ENCODE results near the gene TPRX1.

Gene TPRX1

DNA sequence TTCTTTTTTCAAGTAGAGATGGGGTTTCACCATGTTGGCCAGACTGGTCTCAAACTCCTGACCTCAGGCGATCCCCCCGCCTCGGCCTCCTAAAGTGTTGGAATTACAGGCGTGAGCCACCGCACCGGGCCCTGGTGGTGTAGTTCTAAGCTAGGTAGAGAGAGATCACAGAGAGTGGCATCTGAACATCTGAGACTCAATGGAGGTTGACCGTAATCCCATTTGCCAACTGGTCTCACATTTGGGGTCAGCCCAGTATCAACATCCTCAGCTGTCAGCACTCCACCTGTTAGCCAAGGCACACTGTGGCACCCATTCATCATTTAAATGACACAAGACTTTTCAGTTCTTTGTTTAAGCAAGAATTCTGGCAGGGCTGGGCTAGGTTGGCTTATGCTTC is 17.8 kb downstream of the TPRX1 start:
- H4K20me1 ChIP-seq (ENCODE audit: insufficient read depth, low read length), result no peaks in the 10 kb centered on the region
- no peak overlapping the region for H3K9ac ChIP-seq (ENCODE audit: low read length)
- no peak overlapping the region for H3K4me3 ChIP-seq (ENCODE audit: low read length)
- peaks cover 8% of the 10 kb centered on the region for H3K27me3 ChIP-seq (replicated peaks; ENCODE audit: insufficient read depth, low read length)
- no peaks in the 10 kb centered on the region for H3K79me2 ChIP-seq (ENCODE audit: low read length)
- no peak overlapping the region for H2AFZ ChIP-seq (ENCODE audit: low read length)
- H3F3A ChIP-seq (ENCODE audit: insufficient read depth, low read length), result no peaks in the 10 kb centered on the region
- H3K9me3 ChIP-seq (replicated peaks; ENCODE audit: insufficient read depth, low read length), result no peaks in the 10 kb centered on the region
- H3K4me2 ChIP-seq (ENCODE audit: low read depth, low read length), result no peak overlapping the region
- no peak for TF ChIP-seq EZH2 (optimal IDR thresholded peaks at IDR 0.05; ENCODE audit: low read depth, low read length)
- TF ChIP-seq, protein P1, sequence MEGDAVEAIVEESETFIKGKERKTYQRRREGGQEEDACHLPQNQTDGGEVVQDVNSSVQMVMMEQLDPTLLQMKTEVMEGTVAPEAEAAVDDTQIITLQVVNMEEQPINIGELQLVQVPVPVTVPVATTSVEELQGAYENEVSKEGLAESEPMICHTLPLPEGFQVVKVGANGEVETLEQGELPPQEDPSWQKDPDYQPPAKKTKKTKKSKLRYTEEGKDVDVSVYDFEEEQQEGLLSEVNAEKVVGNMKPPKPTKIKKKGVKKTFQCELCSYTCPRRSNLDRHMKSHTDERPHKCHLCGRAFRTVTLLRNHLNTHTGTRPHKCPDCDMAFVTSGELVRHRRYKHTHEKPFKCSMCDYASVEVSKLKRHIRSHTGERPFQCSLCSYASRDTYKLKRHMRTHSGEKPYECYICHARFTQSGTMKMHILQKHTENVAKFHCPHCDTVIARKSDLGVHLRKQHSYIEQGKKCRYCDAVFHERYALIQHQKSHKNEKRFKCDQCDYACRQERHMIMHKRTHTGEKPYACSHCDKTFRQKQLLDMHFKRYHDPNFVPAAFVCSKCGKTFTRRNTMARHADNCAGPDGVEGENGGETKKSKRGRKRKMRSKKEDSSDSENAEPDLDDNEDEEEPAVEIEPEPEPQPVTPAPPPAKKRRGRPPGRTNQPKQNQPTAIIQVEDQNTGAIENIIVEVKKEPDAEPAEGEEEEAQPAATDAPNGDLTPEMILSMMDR (IDR thresholded peaks at IDR 0.05; ENCODE audit: low read length), result no peak
- no peak for TF ChIP-seq EZH2phosphoT487 (IDR thresholded peaks at IDR 0.05; ENCODE audit: low read length)
- H3K4me1 ChIP-seq (ENCODE audit: low read length), result no peaks in the 10 kb centered on the region
- no peaks in the 10 kb centered on the region for H3K36me3 ChIP-seq (replicated peaks; ENCODE audit: insufficient read depth, low read length)
- no peak overlapping the region for H3K27ac ChIP-seq (ENCODE audit: low read length)
- no peaks in the 10 kb centered on the region for H3K9me2 ChIP-seq (replicated peaks; ENCODE audit: insufficient read depth, low read length)
- no peak for DNase-seq

DNA sequence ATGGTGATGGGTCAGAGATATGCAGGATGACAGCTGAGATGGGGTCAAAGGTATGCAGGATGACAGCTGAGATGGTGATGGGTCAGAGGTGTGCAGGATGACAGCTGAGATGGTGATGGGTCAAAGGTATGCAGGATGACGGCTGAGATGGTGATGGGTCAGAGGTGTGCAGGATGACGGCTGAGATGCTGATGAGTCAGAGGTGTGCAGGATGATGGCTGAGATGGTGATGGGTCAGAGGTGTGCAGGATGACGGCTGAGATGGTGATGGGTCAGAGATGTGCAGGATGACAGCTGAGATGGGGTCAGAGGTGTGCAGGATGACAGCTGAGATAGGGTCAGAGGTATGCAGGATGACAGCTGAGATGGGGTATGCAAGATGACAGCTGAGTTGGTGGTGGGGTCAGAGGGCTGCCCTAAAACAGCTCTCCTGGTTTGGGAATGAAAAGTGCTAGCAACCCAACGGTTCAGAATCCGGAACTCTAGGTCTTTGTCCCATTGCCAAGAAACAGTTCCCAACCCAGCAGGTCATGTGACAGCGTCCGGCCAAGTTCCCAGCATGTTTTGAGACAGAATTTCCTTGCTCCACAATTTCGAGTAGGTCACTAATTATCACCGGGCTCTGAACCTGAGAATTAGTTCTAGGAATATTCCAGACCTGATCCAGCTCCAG is 22.6 kb downstream of the TPRX1 start:
- H3K4me3 ChIP-seq (ENCODE audit: low read length), result no peak overlapping the region
- no peak for DNase-seq

DNA sequence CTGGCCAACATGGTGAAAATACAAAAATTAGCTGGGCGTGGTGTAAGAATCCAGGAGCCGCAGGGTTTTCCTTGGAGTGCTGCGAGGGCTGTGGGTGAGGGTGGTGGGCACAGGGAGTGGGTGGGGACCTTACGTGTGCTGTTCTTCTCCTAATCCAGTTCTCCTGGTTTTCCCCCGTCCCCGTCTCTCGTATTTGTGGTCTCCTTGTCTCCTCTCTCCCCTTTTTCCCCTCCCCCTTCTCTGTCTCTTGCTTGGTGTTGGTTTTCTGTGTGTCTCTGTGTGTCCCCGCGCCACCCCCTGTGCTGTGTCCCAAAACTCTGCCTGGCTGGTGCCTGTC is 24.2 kb downstream of the TPRX1 start:
- Histone ChIP-seq H3K9ac (ENCODE audit: low read length) (no peak overlapping the region), H3K79me2 (ENCODE audit: low read length) (peaks cover 11% of the 10 kb centered on the region), H3K36me3 (replicated peaks; ENCODE audit: insufficient read depth, low read length) (no peaks in the 10 kb centered on the region), H3K9me3 (replicated peaks; ENCODE audit: insufficient read depth, low read length) (no peaks in the 10 kb centered on the region), H3K27me3 (replicated peaks; ENCODE audit: insufficient read depth, low read length) (0 out of 2 replicates have a peak, but pooled peaks cover 5% of the 10 kb centered on the region), H2AFZ (ENCODE audit: low read length) (no peak overlapping the region), H3K4me1 (ENCODE audit: low read length) (no peaks in the 10 kb centered on the region), H3K4me2 (ENCODE audit: low read depth, low read length) (no peak overlapping the region), H3K4me3 (ENCODE audit: low read length) (no peak overlapping the region), H3K9me2 (replicated peaks; ENCODE audit: insufficient read depth, low read length) (no peaks in the 10 kb centered on the region), H4K20me1 (ENCODE audit: insufficient read depth, low read length) (no peaks in the 10 kb centered on the region), H3K27ac (ENCODE audit: low read length) (no peak overlapping the region), H3F3A (ENCODE audit: insufficient read depth, low read length) (no peaks in the 10 kb centered on the region)
- TF ChIP-seq EZH2phosphoT487 (IDR thresholded peaks at IDR 0.05; ENCODE audit: low read length) (no peak), EZH2 (optimal IDR thresholded peaks at IDR 0.05; ENCODE audit: low read depth, low read length) (no peak)
- TF ChIP-seq, protein P1 (IDR thresholded peaks at IDR 0.05; ENCODE audit: low read length), result no peak
- no peak for DNase-seq

More for the DNA sequence above, 22.6 kb downstream of the TPRX1 start:
- no peaks in the 10 kb centered on the region for H4K20me1 ChIP-seq (ENCODE audit: insufficient read depth, low read length)
- no peaks in the 10 kb centered on the region for H3F3A ChIP-seq (ENCODE audit: insufficient read depth, low read length)
- no peak overlapping the region for H2AFZ ChIP-seq (ENCODE audit: low read length)
- peaks cover 11% of the 10 kb centered on the region for H3K79me2 ChIP-seq (ENCODE audit: low read length)
- H3K36me3 ChIP-seq (replicated peaks; ENCODE audit: insufficient read depth, low read length), result no peaks in the 10 kb centered on the region
- TF ChIP-seq EZH2 (optimal IDR thresholded peaks at IDR 0.05; ENCODE audit: low read depth, low read length) (no peak), EZH2phosphoT487 (IDR thresholded peaks at IDR 0.05; ENCODE audit: low read length) (no peak)
- TF ChIP-seq, protein P1 (IDR thresholded peaks at IDR 0.05; ENCODE audit: low read length), result no peak
- H3K27ac ChIP-seq (ENCODE audit: low read length), result no peak overlapping the region
- no peaks in the 10 kb centered on the region for H3K9me3 ChIP-seq (replicated peaks; ENCODE audit: insufficient read depth, low read length)
- no peak overlapping the region for H3K4me2 ChIP-seq (ENCODE audit: low read depth, low read length)
- H3K9me2 ChIP-seq (replicated peaks; ENCODE audit: insufficient read depth, low read length), result no peaks in the 10 kb centered on the region
- 0 out of 2 replicates have a peak, but pooled peaks cover under 1% of the 10 kb centered on the region for H3K27me3 ChIP-seq (replicated peaks; ENCODE audit: insufficient read depth, low read length)
- no peak overlapping the region for H3K9ac ChIP-seq (ENCODE audit: low read length)
- no peaks in the 10 kb centered on the region for H3K4me1 ChIP-seq (ENCODE audit: low read length)

Measured in MM.1S (cell line).